Natural killer cell (primary cell): ENCODE data around the gene STK4. TPM values are rescaled to one million over a fixed set of nuclear protein-coding genes. Genes with fewer than 3 reads are reported as not detected.

Experiments used
- ATAC-seq, 3 donors: fragments of 150-1000 bp in 2 of 3; fragments of 200-7000 bp in 1 of 3; cut with Tn5 transposase; 1 replicate in 1 of 3; 2 replicates in 2 of 3; pipeline ENCODE4 v1.10.0; 2021; ENCODE audit warnings: mild to moderate bottlenecking in 2 of 3, moderate library complexity in 2 of 3
- DNase-seq, 2 donors: peaks; one replicate each; pipeline versions ENCODE4 v3.0.0 to v3.0.0-alpha.2; 2013 to 2021; ENCODE audit warnings: mixed read lengths in 1 of 2
- H3K27ac ChIP-seq: one replicate; pipeline ENCODE4 v1.5.1; 2013; ENCODE audit warnings: mild to moderate bottlenecking, low read length
- H3K27me3 ChIP-seq: one replicate; pipeline ENCODE4 v1.6.1; 2013; ENCODE audit warnings: low read length; ENCODE audit not compliant: control insufficient read depth, insufficient read depth
- H3K36me3 ChIP-seq: one replicate; pipeline ENCODE4 v1.6.1; 2013; ENCODE audit warnings: low read length; ENCODE audit not compliant: control insufficient read depth, insufficient read depth
- H3K4me1 ChIP-seq: one replicate; pipeline ENCODE4 v1.6.1; 2013; ENCODE audit warnings: low read length; ENCODE audit not compliant: control insufficient read depth, insufficient read depth
- H3K4me3 ChIP-seq: one replicate; pipeline ENCODE4 v1.5.1; 2013; ENCODE audit warnings: low read length
- H3K9me3 ChIP-seq: one replicate; pipeline ENCODE4 v1.6.1; 2013; ENCODE audit warnings: low read length; ENCODE audit not compliant: control insufficient read depth, insufficient read depth
- H3K27ac Mint-ChIP-seq, 2 donors: one replicate each; pipeline ENCODE4 v1.8.0; 2022; ENCODE audit warnings: mild to moderate bottlenecking in 2 of 2, mixed read lengths in 2 of 2, moderate library complexity in 1 of 2
- H3K27me3 Mint-ChIP-seq, 2 donors: one replicate each; pipeline ENCODE4 v1.8.0; 2022; ENCODE audit warnings: low read depth in 2 of 2, mixed read lengths in 2 of 2
- H3K36me3 Mint-ChIP-seq: one replicate; pipeline ENCODE4 v1.8.0; 2022; ENCODE audit warnings: mixed read lengths
- H3K4me1 Mint-ChIP-seq, 2 donors: one replicate each; pipeline ENCODE4 v1.8.0; 2022; ENCODE audit warnings: mixed read lengths in 2 of 2
- H3K4me3 Mint-ChIP-seq: one replicate; pipeline ENCODE4 v1.8.0; 2022; ENCODE audit warnings: mild to moderate bottlenecking, moderate library complexity, mixed read lengths
- H3K9me3 Mint-ChIP-seq, 2 donors: one replicate each; pipeline ENCODE4 v1.8.0; 2022; ENCODE audit warnings: mixed read lengths in 2 of 2
- CTCF ChIP-seq: fragments of 200-600 bp; IDR thresholded peaks from one replicate; pipeline ENCODE4 v1.8.0; 2022; ENCODE audit warnings: antibody characterized with exemption
- WGBS: methylation state at CpG from one replicate; pipeline ENCODE4 v1.1.7; 2013; ENCODE audit warnings: missing lambda C conversion rate; ENCODE audit not compliant: insufficient coverage; 5-methylcytosine and 5-hydroxymethylcytosine counted together
- intact Hi-C: fragments of 100-400 bp; cut with micrococcal nuclease; formaldehyde crosslinking; loops from one replicate; pipeline ENCODE4 v1.14.2; 2022
- total RNA-seq, 4 donors: library from RNA; stranded (reverse); fragments of 120-200 nt in 1 of 4; gene quantifications; one replicate each; pipeline versions ENCODE4 v1.2.3 to v1.2.4, GENCODE V29; 2013 to 2022

The STK4 gene
- total RNA-seq, 3 donors from 2014 or later (not counting 1 experiment from before 2014, with no cell fraction given) = 351 to 394 (median 366) TPM

DNA sequence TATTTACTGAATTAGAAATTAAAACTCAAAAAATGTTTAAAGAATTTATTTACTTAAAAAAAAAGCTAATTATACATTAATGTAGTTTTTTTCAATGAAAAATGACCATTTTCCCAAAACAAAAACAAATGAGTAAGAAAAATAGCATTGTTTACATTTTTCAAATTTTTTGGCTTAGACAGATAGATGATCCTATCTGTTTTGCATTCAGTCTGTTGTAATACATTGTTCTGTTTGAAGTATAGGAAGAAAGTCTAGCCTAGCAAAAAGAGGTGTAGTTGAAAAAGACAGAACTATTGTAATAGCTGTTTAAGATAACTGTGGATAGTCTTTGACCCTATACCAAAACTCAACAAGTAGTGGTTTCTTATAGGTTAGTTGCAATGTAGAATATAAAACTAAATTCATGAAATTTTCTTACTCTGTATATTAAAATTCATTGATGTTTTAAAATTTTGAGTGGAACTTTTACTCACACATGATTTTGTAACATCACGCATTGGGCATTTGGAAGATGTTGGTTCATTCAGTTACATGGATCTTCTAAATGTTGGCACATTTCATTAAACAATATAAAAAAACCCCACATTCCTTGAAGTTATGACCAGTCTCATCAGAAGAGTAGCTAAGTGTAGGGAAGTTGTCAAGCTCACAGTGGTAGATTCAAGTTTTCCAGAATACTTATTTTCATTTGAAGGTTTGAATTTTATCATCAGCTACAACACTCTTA is 72.6 kb downstream of the STK4 start:
- DNase-seq (no peak), ATAC-seq (no peak)
- no CpG with 5 or more reads among the region's 1 CpG for WGBS
- Histone ChIP-seq H3K4me1 (peaks cover 4% of the 10 kb centered on the region), H3K36me3 (peaks cover 35% of the 10 kb centered on the region), H3K4me3 (no peak overlapping the region), H3K9me3 (no peaks in the 10 kb centered on the region), H3K27me3 (no peaks in the 10 kb centered on the region), H3K27ac (no peak overlapping the region)
- Mint-ChIP-seq H3K4me1 (peaks cover 70 to 72% of the 10 kb centered on the region in 2 donors), H3K4me3 (no peak overlapping the region), H3K27me3 (no peaks in the 10 kb centered on the region), H3K36me3 (peaks cover 4% of the 10 kb centered on the region), H3K9me3 (no peaks in the 10 kb centered on the region), H3K27ac (peak overlapping the region; percentile 64 to 82)
- no peak for TF ChIP-seq CTCF
- intact Hi-C loops = no loop called here

DNA sequence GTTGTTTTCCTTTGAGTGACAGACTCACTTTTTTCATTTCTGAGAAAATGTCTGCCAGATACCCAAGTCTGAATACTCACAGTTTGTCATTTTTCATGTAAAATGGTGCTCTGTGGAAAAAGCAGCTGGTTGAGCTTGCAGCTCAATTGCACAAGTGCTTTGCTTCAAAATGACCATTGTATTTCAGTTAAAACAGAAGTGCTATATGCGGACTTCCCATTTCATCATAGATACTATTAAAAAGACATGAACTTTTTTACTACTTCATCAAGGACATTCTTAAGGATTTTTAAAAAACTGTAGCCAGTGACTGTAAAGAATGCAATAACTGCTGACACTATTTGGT is 73.1 kb downstream of the STK4 start:
- WGBS = 88% methylated on average over 1 of the region's 1 CpG
- intact Hi-C loops = no loop called here
- no peak for TF ChIP-seq CTCF
- H3K9me3 Mint-ChIP-seq = no peaks in the 10 kb centered on the region
- H3K4me3 Mint-ChIP-seq = no peak overlapping the region
- peak overlapping the region; percentile 64 to 82 for H3K27ac Mint-ChIP-seq
- H3K27ac ChIP-seq = no peak overlapping the region
- H3K4me1 ChIP-seq = peaks cover 7% of the 10 kb centered on the region
- no peaks in the 10 kb centered on the region for H3K27me3 Mint-ChIP-seq
- no peak overlapping the region for H3K4me3 ChIP-seq
- DNase-seq (no peak), ATAC-seq (no peak)
- H3K27me3 ChIP-seq = no peaks in the 10 kb centered on the region
- H3K36me3 ChIP-seq = peaks cover 35% of the 10 kb centered on the region
- peaks cover 4% of the 10 kb centered on the region for H3K36me3 Mint-ChIP-seq
- H3K4me1 Mint-ChIP-seq = peaks cover 68 to 75% of the 10 kb centered on the region in 2 donors
- no peaks in the 10 kb centered on the region for H3K9me3 ChIP-seq

- no peak for ATAC-seq
- no peaks in the 10 kb centered on the region for H3K9me3 Mint-ChIP-seq
- Histone ChIP-seq H3K27ac (no peak overlapping the region), H3K36me3 (peaks cover 29% of the 10 kb centered on the region), H3K4me3 (no peak overlapping the region), H3K4me1 (peaks cover 6% of the 10 kb centered on the region), H3K9me3 (no peaks in the 10 kb centered on the region), H3K27me3 (no peaks in the 10 kb centered on the region)
- H3K27me3 Mint-ChIP-seq = no peaks in the 10 kb centered on the region
- peak in 1 of 2 donors; percentile 38 for DNase-seq
- intact Hi-C loops = loop anchor here (5.0 kb wide), 1 partner anchor 36 kb away; no protein-coding TSS in a partner anchor
- H3K27ac Mint-ChIP-seq = peak overlapping the region; percentile 64 to 82
- peak overlapping the region; percentile 45 for H3K4me3 Mint-ChIP-seq
- peaks cover 58 to 59% of the 10 kb centered on the region in 2 donors for H3K4me1 Mint-ChIP-seq
- 59% methylated on average over 4 of the region's 5 CpGs for WGBS
- H3K36me3 Mint-ChIP-seq = no peaks in the 10 kb centered on the region
- no peak for TF ChIP-seq CTCF
These were observed 75.4 kb downstream of the STK4 start for GRCh38 chr20:45041464-45042337.
